Stimulated activated CD8-positive, alpha-beta memory T cell treated with anti-CD3 and anti-CD28 coated beads, Interleukin-12 subunit alpha, Interleukin-12 subunit beta, amount 100 ng/mL, for 24 hours (primary cell): ENCODE results near the gene RFPL4A.
"Not testable (repeated sequence)": the region's sequence is repeated elsewhere in the genome, so short reads cannot be mapped to it uniquely, and the experiment has no call there.

Source experiments
- DNase-seq: peaks from one replicate; pipeline ENCODE4 v3.0.0-alpha.2; 2020; ENCODE audit errors: extremely low read depth

The RFPL4A gene

DNA sequence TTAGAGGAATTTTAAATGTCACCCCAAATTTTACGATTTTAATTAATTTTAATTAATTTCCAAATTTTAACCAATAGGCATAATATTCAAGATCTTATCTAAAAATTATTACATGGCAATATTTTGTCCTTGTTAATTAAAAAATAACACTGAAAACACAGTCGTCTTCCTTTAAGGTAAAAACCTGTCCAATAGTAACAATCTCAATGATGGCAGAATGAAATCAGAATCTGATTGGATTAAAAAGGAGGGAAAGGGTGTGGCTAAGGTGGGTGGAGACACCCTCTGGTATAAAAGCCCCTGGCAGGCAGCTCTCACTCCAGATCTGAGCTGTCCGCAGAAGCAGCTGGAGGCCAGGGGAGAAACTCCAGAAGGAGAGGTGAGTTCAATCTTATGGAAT is at the start of gene RFPL4A:
RFPL4A (plus strand) TSS at position 301 of the 400 bp plus-strand sequence. CDS start 2,704 bp downstream, outside the sequence.
- not testable (repeated sequence) for DNase-seq

DNA sequence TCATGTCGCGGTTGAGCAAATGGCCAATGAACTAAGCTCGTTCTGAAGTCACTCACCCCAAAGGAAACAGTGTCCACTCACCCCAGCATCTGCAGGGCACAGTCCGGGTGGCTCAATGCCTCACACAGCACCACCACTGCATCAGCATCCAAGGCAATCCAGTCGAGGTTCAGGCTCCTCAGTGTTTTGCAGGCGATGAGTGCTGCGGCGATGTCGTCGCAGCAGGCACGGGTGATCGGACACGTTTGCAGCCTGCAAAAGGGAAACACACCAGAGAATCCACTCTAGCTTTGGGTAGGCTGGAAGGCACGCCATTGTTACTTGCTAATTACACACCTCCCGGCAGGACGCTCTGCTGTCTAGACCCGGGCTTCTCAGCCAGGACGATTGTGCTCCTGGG is 47.2 kb upstream of the RFPL4A start:
- DNase-seq, result no peak

DNA sequence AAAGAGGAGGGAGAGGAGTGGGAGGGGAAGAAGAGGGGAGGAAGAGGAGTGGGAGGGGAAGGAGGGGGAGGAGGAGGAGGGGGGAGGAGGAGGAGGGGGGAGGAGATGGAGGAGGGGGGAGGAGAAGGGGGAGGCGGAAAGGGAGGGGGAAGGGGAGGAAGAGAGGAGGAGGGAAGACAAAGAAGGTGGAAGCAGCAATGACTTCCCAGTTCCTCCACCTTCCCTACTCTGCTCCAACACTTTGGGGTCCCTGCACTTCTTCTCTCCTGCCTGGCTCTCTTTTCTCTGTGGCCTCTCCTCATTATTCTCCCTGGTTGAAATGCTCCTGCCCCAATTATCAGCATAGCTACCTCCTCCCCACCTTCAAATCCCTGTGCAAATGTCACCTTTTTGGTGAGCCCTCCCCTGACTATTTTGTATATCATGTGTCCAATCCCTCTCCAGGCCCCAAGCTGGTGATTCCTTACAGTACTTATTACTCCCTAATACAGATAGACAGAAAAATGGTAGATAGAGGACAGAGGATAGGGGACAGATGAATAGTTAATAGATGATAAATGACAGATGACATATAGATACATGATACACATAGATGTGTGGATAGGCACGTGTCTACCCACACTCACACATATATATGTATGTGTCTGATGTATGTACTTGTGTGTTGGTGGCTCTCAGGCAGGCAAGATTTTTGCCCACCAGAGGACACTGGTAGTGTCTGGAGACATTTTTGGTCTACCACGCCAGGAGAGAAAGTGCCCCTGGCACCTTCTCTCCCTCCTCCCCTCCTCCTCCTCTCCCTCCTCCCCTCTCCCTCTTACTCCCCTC is 45.9 kb upstream of the RFPL4A start:
- no peak for DNase-seq

DNA sequence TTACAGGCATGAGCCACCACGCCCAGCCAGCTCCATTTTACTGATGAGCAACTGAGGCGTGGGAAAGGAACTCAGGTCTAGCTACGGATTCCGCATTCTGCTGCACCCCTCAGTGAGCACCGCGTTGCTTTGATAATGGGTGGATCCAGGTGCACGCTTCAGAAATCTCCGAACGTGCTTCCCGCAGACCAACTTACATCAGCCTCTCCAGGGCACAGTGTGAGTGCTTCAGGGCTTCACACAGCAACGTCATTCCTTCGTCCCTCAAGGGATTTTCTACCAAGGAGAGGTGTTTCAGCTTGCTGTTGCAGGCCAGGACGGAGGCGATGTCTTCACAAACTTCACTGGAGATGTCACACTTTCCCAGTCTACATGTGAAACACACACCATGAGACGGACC is 42.4 kb upstream of the RFPL4A start:
- no peak for DNase-seq

DNA sequence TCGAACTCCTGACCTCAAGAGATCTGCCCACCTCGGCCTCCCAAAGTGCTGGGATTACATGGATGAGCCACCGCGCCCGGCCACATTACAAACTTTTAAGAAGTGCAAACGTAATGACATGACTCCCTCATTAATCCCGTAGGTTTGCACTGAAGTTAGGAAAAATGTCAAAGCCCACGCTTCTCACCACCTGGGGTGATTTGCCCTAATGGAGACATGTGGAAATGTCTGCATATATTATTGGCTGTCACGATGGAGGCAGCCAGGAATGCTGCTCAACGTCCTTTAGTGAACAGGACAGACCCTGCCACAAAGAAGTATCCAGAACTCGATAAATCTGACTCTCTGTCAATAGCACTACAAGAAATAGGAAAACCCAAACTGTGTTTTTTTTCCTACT is 41.6 kb upstream of the RFPL4A start:
- DNase-seq, result no peak

DNA sequence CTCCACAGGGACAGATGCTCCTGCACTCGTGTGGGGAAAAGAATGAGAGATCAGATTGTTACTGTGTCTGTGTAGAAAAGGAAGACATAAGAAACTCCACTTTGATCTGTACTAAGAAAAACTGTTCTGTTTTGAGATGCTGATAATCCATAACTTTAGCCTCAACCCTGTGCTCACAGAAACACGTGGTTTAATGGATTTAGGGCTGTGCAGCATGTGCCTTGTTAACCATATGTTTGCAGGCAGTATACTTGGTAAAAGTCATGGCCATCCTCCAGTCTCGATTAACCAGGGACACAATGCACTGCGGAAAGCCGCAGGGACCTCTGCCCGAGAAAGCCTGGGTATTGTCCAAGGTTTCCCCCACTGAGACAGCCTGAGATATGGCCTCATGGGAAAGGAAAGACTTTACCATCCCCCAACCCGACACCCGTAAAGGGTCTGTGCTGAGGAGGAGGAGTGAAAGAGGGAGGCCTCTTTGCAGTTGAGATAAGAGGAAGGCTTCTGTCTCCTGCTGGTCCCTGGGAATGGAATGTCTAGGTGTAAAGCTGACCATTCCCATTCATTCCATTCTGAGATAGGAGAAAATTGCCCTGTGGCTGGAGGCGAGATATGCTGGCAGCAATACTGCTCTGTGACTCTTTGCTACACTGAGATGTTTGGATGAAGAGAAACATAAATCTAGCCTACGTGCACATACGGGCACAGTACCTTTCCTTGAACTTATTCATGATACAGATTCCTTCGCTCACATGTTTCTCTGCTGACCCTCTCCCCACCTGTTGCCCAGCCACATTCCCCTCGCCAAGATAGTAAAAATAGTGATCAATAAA is 40.8 kb upstream of the RFPL4A start:
- not testable (repeated sequence) for DNase-seq

DNA sequence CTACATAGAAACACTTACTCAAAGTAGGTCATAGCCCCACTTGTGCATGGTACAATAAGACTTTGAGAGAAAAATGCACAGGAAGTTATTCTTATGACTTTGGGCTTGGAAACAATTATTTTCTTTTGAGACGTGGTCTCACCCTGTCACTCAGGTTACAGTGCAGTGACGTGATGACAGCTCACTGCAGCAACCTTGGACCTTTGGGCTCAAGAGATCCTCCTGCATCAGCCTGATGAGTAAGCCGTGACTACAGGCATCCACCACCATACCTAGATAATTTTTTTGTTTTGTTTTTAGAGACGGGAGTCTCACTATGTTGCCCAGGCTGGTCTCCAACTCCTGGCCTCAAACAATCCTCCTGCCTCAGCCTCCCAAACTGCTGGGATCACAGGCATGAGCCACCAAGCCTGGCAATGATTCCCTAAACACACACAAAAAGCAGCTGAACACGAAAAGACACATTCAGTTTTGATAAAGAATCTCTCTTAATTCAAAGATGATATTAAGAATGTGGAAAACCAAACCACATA is 38.6 kb upstream of the RFPL4A start:
- no peak for DNase-seq

DNA sequence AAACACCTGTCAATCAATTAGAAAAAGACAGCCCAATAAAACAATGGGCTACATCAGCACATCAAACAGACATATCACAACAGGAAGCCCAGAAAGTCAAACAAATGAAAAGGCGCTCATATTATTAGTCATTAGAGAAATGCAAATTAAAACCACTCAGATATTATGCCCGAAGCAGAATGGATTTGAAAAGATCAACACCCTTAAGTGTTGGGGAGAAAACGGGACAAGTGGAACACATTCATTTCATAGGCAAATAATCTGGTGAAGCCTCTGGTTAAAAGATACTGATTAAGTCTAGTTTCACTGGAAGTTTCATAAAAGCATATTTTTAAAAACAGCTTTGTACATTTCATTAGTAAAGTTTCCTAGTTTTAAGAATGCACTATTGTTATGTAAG is 38.1 kb upstream of the RFPL4A start:
- no peak for DNase-seq

DNA sequence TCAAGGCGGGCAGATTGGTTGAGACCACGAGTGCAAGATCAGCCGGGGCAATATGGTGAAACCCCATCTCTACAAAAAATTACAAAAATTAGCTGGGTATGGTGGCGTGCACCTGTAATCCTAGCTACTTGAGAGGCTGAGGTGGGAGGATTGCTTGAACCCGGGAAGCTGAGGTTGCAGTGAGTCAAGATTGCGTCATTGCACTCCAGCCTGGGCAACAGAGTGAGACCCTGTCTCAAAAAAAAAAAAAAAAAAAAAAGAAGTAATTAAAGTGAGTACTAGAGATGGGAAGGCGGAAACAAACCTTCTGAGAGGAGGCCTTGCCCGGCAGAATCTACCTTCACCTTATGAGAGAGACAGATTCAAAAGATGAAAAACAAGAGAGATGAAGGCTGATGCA is 35.4 kb upstream of the RFPL4A start:
- no peak for DNase-seq

DNA sequence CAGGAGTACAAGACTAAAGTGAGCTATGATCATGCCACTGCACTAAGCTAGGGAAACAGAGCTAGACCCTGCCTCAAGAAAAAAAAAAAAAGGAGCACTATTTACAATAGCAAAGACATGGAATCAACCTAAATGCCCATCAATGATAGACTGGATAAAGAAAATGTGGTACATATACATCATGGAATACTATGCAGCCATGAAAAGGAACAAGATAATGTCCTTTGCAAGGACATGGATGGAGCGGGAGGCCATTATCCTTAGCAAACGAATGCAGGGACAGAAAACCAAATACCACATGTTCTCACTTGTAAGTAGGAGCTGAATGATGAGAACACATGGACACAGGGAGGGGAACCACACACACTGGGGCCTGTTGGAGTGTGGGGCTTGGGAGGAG is 28.5 kb upstream of the RFPL4A start:
- not testable (repeated sequence) for DNase-seq

DNA sequence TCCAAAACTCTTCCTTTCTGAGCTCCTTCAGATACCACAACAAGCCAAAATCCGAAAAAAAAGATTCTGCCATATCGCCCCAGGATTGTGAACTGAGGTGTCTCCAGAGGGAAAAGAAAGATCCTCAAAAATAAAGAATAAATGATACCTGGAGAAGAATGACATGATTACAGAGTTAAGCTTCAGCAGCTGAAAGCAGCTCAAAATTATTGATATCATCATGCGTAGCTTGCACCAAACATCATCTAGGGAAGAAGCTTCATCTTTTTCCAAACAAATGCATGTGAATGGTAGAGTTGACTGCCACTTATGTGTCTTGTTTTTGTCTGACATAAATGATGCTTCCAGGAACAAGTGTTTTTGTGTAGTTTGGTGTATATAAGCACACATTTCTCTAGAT is 20.6 kb upstream of the RFPL4A start, which contains the start of gene NLRP9:
NLRP9 (minus strand) TSS at position 101 of the 400 bp plus-strand sequence; CDS start at position 73, 28 bp downstream.
- DNase-seq, result no peak

DNA sequence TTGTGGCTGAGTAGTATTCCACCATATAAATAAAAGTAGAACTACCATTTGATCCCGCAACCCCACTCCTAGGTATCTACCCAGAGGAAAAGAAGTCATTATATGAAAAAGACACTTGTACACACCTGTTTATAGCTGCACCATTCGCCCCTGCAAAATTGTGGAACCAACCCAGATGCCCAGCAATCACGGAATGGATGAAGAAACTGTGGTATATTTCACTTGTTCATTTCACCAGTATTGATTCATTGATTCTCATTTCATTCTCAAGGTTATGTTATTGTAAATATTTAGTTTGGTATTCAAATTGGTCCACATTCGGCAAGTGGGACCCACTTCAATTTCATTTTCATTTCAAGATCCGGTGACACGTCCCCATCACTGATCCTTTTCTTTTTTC is 8.2 kb upstream of the RFPL4A start:
- no peak for DNase-seq

DNA sequence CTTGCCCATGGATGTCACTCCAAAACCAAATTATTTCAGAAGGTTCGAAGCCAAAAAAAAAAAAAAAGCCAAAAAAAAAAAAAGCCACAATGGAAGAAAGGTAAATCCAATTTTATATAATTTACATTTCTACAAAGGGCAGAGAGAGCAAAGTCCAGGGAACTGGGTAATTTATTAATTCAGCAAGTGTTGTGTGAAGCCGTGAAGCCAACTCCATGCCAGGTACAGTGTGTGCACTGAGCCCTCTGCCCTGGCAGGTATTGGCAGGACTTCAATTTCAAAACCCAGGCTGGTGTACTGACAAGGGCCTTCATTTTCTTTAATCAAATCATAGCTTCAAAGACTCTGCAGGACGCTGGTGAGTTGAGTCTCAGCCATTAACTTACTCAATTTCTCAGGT is 5.5 kb upstream of the RFPL4A start:
- no peak for DNase-seq

DNA sequence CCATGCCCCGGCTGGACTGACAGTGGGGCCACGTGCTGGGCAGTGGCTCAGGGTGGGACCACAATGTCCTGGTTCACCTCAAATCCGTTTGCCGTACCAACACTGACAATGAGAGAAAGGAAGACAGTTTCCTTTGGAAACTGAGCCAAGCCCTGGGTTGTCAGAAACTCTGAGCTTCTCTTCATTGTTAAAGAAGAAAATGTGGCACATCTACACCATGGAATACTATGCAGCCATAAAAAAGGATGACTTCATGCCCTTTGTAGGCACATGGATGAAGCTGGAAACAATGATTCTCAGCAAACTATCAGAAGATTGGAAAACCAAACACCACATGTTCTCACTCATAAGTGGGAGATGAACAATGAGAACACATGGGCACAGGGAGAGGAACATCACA is 2.1 kb upstream of the RFPL4A start:
- DNase-seq, result not testable (repeated sequence)

DNA sequence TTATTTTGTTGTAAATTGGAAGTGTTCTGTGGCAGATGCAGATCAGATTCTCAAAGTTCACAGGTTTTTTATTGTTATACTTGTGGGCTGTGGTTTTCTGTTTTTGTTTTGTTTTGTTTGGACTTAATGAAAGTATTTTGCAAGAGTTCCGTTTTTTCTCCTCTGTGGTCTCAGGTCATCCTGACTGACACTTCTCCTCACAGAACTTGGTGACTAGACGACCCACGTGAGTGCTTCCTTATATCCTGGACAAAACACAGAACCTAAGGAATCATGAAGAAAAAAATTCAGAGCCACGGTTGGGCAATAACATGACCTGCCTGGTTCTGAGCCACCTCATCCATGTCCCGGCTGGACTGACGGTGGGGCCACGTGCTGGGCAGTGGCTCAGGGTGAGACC is 7.6 kb downstream of the RFPL4A start:
- no peak for DNase-seq

DNA sequence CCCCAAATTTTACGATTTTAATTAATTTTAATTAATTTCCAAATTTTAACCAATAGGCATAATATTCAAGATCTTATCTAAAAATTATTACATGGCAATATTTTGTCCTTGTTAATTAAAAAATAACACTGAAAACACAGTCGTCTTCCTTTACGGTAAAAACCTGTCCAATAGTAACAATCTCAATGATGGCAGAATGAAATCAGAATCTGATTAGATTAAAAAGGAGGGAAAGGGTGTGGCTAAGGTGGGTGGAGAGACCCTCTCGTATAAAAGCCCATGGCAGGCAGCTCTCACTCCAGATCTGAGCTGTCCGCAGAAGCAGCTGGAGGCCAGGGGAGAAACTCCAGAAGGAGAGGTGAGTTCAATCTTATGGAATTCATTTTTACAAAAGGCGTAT is 9.9 kb downstream of the RFPL4A start, which contains the start of gene RFPL4AL1:
RFPL4AL1 (plus strand) TSS at position 301 of the 400 bp plus-strand sequence. CDS start 2,687 bp downstream, outside the sequence.
- DNase-seq, result not testable (repeated sequence)

DNA sequence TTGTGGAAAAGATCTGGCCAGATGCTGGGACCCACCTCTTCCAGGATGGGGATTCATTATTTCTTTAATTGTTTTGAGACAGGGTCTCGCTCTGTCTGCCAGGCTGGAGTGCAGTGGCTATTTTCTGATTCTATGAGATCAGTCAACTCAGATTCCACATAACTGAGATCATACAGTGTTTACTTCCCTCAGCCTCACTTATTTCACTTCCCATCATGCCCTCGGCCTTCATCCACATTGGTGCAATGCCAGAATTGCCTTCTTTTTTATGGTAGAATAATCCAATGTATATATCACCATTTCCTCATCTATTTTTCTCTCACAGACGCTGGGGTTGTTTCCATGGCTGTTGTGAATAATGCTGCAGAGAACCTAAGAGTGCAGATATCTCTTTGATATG is 10.7 kb downstream of the RFPL4A start:
- not testable (repeated sequence) for DNase-seq

DNA sequence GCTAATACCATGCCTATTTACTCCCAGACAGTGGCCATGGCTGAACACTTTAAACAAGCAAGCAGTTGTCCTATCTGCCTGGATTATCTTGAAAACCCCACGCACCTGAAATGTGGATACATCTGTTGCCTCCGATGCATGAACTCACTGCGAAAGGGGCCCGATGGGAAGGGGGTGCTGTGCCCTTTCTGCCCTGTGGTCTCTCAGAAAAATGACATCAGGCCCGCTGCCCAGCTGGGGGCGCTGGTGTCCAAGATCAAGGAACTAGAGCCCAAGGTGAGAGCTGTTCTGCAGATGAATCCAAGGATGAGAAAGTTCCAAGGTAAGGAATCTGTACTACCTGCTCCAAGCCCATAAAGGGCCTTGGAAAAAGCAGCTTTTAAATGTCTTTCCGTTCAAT is 18.6 kb downstream of the RFPL4A start:
- no peak for DNase-seq

DNA sequence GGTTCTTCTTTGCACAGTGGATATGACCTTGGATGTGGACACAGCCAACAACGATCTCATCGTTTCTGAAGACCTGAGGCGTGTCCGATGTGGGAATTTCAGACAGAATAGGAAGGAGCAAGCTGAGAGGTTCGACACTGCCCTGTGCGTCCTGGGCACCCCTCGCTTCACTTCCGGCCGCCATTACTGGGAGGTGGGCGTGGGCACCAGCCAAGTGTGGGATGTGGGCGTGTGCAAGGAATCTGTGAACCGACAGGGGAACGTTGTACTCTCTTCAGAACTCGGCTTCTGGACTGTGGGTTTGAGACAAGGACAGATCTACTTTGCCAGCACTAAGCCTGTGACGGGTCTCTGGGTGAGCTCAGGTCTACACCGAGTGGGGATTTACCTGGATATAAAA is 19.4 kb downstream of the RFPL4A start:
- no peak for DNase-seq

DNA sequence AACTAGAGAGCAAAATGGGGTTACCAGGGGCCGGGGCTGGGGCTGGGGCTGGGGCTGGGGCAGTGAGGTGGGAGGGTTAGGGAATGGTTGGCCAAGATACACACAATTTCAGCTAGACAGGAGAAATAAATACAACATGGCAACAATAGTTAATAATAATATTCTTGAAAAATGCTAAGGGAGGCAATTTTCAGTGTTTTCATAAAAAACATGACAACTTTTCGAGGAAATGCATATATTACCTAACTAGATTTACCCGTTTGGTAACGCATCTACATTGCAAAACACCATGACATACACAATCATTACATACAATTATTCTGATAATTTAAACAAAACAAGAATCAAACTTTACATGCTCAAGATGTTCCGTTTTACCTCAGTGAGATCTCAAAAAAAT is 22.2 kb downstream of the RFPL4A start:
- no peak for DNase-seq

DNA sequence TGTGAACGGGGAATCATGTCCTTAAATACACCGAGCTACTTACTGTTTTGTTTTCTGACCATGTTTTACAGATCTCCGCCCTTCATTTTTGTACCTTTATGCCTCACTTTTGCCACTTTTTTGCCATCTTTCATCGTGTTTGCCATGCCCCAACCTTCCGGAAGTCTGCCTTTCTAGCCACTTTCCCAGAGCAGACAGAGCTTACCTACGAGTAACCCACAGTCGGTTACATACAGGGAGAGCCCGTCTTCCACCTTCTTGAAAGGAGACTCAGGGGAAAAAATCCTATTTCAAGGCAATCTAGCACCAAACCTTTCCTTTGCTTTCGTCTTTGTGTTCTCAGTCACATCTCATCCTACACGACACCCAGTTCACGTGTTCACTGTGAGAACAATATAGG is 36.1 kb downstream of the RFPL4A start:
- DNase-seq, result no peak

DNA sequence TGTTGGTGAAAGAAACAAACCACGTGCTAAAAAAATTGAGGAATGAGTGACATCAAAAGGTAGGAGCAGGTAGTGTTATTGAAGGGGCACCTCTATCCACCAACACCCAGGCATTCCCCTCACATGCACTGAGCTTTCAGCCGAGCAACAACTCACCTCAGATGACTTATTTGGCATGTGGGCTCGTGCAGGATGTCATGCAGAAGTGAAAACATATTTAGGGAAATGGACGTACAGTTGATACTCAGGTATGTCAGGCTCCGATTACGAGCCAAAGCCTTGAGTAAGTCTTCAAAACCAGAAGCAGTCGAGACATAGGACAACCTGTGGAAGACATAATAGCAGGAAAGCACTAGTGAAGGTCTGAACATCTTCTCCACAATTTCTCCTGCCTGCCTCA is 42.5 kb downstream of the RFPL4A start:
- no peak for DNase-seq
